Bronchial epithelial cell (primary cell): ENCODE measurements around the gene TMPRSS15. TPM values are rescaled to one million over a fixed set of nuclear protein-coding genes. Genes with fewer than 3 reads are reported as not detected.

ENCODE experiments used
- DNase-seq: peaks from one replicate; pipeline ENCODE4 v3.0.0-alpha.2; 2010; ENCODE audit warnings: low read depth
- FAIRE-seq: peaks from 2 replicates; lab custom pipeline; 2011; peaks lifted over from hg19 to GRCh38; lab: Jason Lieb, UNC
- H3K27me3 ChIP-seq: 2 replicates; pipeline ENCODE4 v1.5.1; 2011; ENCODE audit warnings: low read length; ENCODE audit not compliant: control insufficient read depth, insufficient read depth
- H3K36me3 ChIP-seq: 2 replicates; pipeline ENCODE4 v1.5.1; 2011; ENCODE audit warnings: low read length; ENCODE audit not compliant: control insufficient read depth, insufficient read depth
- H3K4me3 ChIP-seq: 2 replicates; pipeline ENCODE4 v1.5.1; 2011; ENCODE audit warnings: mild to moderate bottlenecking, low read depth, low read length, control low read depth
- CTCF ChIP-seq: IDR thresholded peaks from 2 replicates; pipeline ENCODE4 v1.5.1; 2011; ENCODE audit warnings: mild to moderate bottlenecking, moderate library complexity, low read length, control low read depth, inconsistent platforms; ENCODE audit not compliant: insufficient read depth, severe bottlenecking
- total RNA-seq: library from RNA; depleted of rRNA; stranded (reverse); fragments of >200 nt; gene quantifications from 2 replicates; pipeline ENCODE4 v1.2.1, GENCODE V29; 2014

The TMPRSS15 gene
- total RNA-seq, 1 donor from 2014 or later = not detected

- FAIRE-seq (no peak), DNase-seq (no peak)
- Histone ChIP-seq H3K27me3 (no peaks in the 10 kb centered on the region), H3K4me3 (no peak within 1 kb of the TSS), H3K36me3 (no peaks in the 10 kb centered on the region)
- no peak for TF ChIP-seq CTCF
Measured at GRCh38 chr21:18244671-18245463, 158.7 kb downstream of the TMPRSS15 start, which contains the start of gene CHODL. Gene CHODL (plus strand): TSS chr21:18244833. CDS start chr21:18245224, 391 bp downstream.

- DNase-seq = no peak
- no peak for TF ChIP-seq CTCF
- FAIRE-seq = no peak
- Histone ChIP-seq H3K36me3 (no peaks in the 10 kb centered on the region), H3K4me3 (no peak overlapping the region), H3K27me3 (no peaks in the 10 kb centered on the region)
Measured at GRCh38 chr21:18235545-18235944, 168.0 kb downstream of the TMPRSS15 start.

- no peak for FAIRE-seq
- Histone ChIP-seq H3K36me3 (no peaks in the 10 kb centered on the region), H3K4me3 (no peak overlapping the region), H3K27me3 (no peaks in the 10 kb centered on the region)
- no peak for TF ChIP-seq CTCF
- no peak for DNase-seq
Measured at GRCh38 chr21:18228060-18228739, 175.4 kb downstream of the TMPRSS15 start.

GRCh38 chr21:18222346-18222745, 181.2 kb downstream of the TMPRSS15 start:
- no peak for TF ChIP-seq CTCF
- Histone ChIP-seq H3K4me3 (no peak overlapping the region), H3K36me3 (no peaks in the 10 kb centered on the region), H3K27me3 (no peaks in the 10 kb centered on the region)
- FAIRE-seq (no peak), DNase-seq (no peak)

GRCh38 chr21:18220498-18220897, 183.1 kb downstream of the TMPRSS15 start:
- Histone ChIP-seq H3K4me3 (no peak overlapping the region), H3K36me3 (no peaks in the 10 kb centered on the region), H3K27me3 (no peaks in the 10 kb centered on the region)
- DNase-seq (no peak), FAIRE-seq (no peak)
- no peak for TF ChIP-seq CTCF

Other genes with a start within 250 kb of the TMPRSS15 start
- under 0.01 TPM in 1 of 2 replicates, not detected in the other for gene CHODL, start 159.0 kb downstream of the TMPRSS15 start, total RNA-seq